ENCODE results near the gene IL1A. TPM values are rescaled to one million over a fixed set of nuclear protein-coding genes. Genes with fewer than 3 reads are reported as not detected.

The IL1A gene
- total RNA-seq, 2 experiments from 2014 or later = not detected

- ChIA-PET CTCF (no interaction called here), POLR2A (no interaction called here)
- ATAC-seq (ENCODE audit: poor library complexity) (no peak), DNase-seq (no peak)
- H3K4me3 Mint-ChIP-seq = no peak overlapping the region
- H3K4me3 ChIP-seq (ENCODE audit: low read length) = no peak overlapping the region
- no peaks in the 10 kb centered on the region for H3K36me3 Mint-ChIP-seq (ENCODE audit: low read depth)
- H3K27me3 Mint-ChIP-seq = no peaks in the 10 kb centered on the region
- no peaks in the 10 kb centered on the region for H3K27me3 ChIP-seq (ENCODE audit: control insufficient read depth in 1 of 2, insufficient read depth in 2 of 2, low read length in 2 of 2)
- no peak overlapping the region for H3K27ac ChIP-seq (ENCODE audit: low read depth in 1 of 2, low read length in 2 of 2)
- intact Hi-C loops (cut with DNase I, micrococcal nuclease) = no loop called here
- no peak overlapping the region for H3K27ac Mint-ChIP-seq
- no peaks in the 10 kb centered on the region for H3K9me3 ChIP-seq (ENCODE audit: control insufficient read depth in 1 of 2, insufficient read depth in 1 of 2, low read length in 2 of 2)
- H3K4me1 Mint-ChIP-seq (ENCODE audit: low read depth) = peaks cover 15% of the 10 kb centered on the region
- H3K9me3 Mint-ChIP-seq = no peaks in the 10 kb centered on the region
- no peak for TF ChIP-seq CTCF (IDR thresholded peaks at IDR 0.05)
- no peaks in the 10 kb centered on the region for H3K36me3 ChIP-seq (ENCODE audit: insufficient read depth, low read length)
- H3K4me1 ChIP-seq (ENCODE audit: insufficient read depth, low read length) = peaks cover 5% of the 10 kb centered on the region
Observed at GRCh38 chr2:112818094-112818902, 34.0 kb upstream of the IL1A start.

- H3K4me3 Mint-ChIP-seq = no peak overlapping the region
- Histone ChIP-seq H3K9me3 (ENCODE audit: control insufficient read depth in 1 of 2, insufficient read depth in 1 of 2, low read length in 2 of 2) (no peaks in the 10 kb centered on the region), H3K36me3 (ENCODE audit: insufficient read depth, low read length) (no peaks in the 10 kb centered on the region), H3K4me3 (ENCODE audit: low read length) (no peak overlapping the region), H3K4me1 (ENCODE audit: insufficient read depth, low read length) (peaks cover 8% of the 10 kb centered on the region), H3K27ac (ENCODE audit: low read depth in 1 of 2, low read length in 2 of 2) (no peak overlapping the region), H3K27me3 (ENCODE audit: control insufficient read depth in 1 of 2, insufficient read depth in 2 of 2, low read length in 2 of 2) (no peaks in the 10 kb centered on the region)
- H3K36me3 Mint-ChIP-seq (ENCODE audit: low read depth) = no peaks in the 10 kb centered on the region
- DNase-seq = no peak
- H3K27ac Mint-ChIP-seq = no peak overlapping the region
- intact Hi-C loops (cut with DNase I, micrococcal nuclease) = no loop called here
- no peak for ATAC-seq (ENCODE audit: poor library complexity)
- TF ChIP-seq CTCF (IDR thresholded peaks at IDR 0.05) = no peak
- ChIA-PET CTCF (no interaction called here), POLR2A (no interaction called here)
- H3K4me1 Mint-ChIP-seq (ENCODE audit: low read depth) = peaks cover 17% of the 10 kb centered on the region
- no peaks in the 10 kb centered on the region for H3K9me3 Mint-ChIP-seq
- H3K27me3 Mint-ChIP-seq = no peaks in the 10 kb centered on the region
Observed at GRCh38 chr2:112817082-112817689, 32.9 kb upstream of the IL1A start.

GRCh38 chr2:112814278-112814677 lies 30.0 kb upstream of the IL1A start:
- intact Hi-C loops (cut with DNase I, micrococcal nuclease) = no loop called here
- H3K27ac Mint-ChIP-seq = no peak overlapping the region
- no peak overlapping the region for H3K4me3 ChIP-seq (ENCODE audit: low read length)
- no peaks in the 10 kb centered on the region for H3K36me3 Mint-ChIP-seq (ENCODE audit: low read depth)
- CTCF ChIA-PET = no interaction called here
- POLR2A ChIA-PET = no interaction called here
- H3K27ac ChIP-seq (ENCODE audit: low read depth in 1 of 2, low read length in 2 of 2) = no peak overlapping the region
- no peaks in the 10 kb centered on the region for H3K36me3 ChIP-seq (ENCODE audit: insufficient read depth, low read length)
- peaks cover 14% of the 10 kb centered on the region for H3K4me1 ChIP-seq (ENCODE audit: insufficient read depth, low read length)
- no peaks in the 10 kb centered on the region for H3K9me3 ChIP-seq (ENCODE audit: control insufficient read depth in 1 of 2, insufficient read depth in 1 of 2, low read length in 2 of 2)
- no peak for TF ChIP-seq CTCF (IDR thresholded peaks at IDR 0.05)
- DNase-seq (no peak), ATAC-seq (ENCODE audit: poor library complexity) (no peak)
- peaks cover 17% of the 10 kb centered on the region for H3K4me1 Mint-ChIP-seq (ENCODE audit: low read depth)
- H3K27me3 ChIP-seq (ENCODE audit: control insufficient read depth in 1 of 2, insufficient read depth in 2 of 2, low read length in 2 of 2) = no peaks in the 10 kb centered on the region
- no peak overlapping the region for H3K4me3 Mint-ChIP-seq
- no peaks in the 10 kb centered on the region for H3K9me3 Mint-ChIP-seq
- H3K27me3 Mint-ChIP-seq = no peaks in the 10 kb centered on the region
